Neutrophil (primary cell): ENCODE measurements around the gene STARD13.

ENCODE experiments used
- H3K27ac ChIP-seq: fragments of 200-600 bp; sonication (generic); 2 replicates; pipeline ENCODE4 v1.5.1; 2016; ENCODE audit warnings: mild to moderate bottlenecking, moderate library complexity
- H3K27me3 ChIP-seq: fragments of 200-600 bp; sonication (generic); 2 replicates; pipeline ENCODE4 v1.6.0; 2016; ENCODE audit warnings: mild to moderate bottlenecking
- H3K36me3 ChIP-seq: fragments of 200-600 bp; sonication (generic); 2 replicates; pipeline ENCODE4 v1.5.1; 2017
- H3K4me1 ChIP-seq, 2 experiments: fragments of 200-600 bp in 1 of 2; sonication (generic) in 1 of 2; 1 replicate in 1 of 2; 2 replicates in 1 of 2; pipeline versions ENCODE4 v1.5.1 to v1.6.1; 2013 to 2016; ENCODE audit warnings: low read depth in 1 of 2, low read length in 1 of 2, mild to moderate bottlenecking in 1 of 2, moderate library complexity in 1 of 2; ENCODE audit not compliant: control insufficient read depth in 1 of 2, insufficient read depth in 1 of 2
- H3K4me3 ChIP-seq, 2 experiments: fragments of 200-600 bp in 1 of 2; sonication (generic) in 1 of 2; 1 replicate in 1 of 2; 2 replicates in 1 of 2; pipeline ENCODE4 v1.5.1; 2013 to 2016; ENCODE audit warnings: low read depth in 1 of 2, low read length in 1 of 2, mild to moderate bottlenecking in 1 of 2, moderate library complexity in 1 of 2
- H3K9me3 ChIP-seq: fragments of 200-600 bp; sonication (generic); 2 replicates; pipeline ENCODE4 v1.5.1; 2016
- CTCF ChIP-seq: fragments of 200-600 bp; sonication (generic); IDR thresholded peaks from 2 replicates; pipeline ENCODE4 v1.5.1; 2016; ENCODE audit warnings: antibody characterized with exemption

STARD13 gene

GRCh38 chr13:33326723-33327122, 41.2 kb upstream of the STARD13 start:
- Histone ChIP-seq H3K36me3 (no peaks in the 10 kb centered on the region), H3K9me3 (no peaks in the 10 kb centered on the region), H3K27ac (no peak overlapping the region), H3K27me3 (no peaks in the 10 kb centered on the region), H3K4me3 (no peak overlapping the region), H3K4me1 (no peaks in the 10 kb centered on the region)
- no peak for TF ChIP-seq CTCF

GRCh38 chr13:33326246-33326645, 40.7 kb upstream of the STARD13 start:
- Histone ChIP-seq H3K27ac (no peak overlapping the region), H3K27me3 (no peaks in the 10 kb centered on the region), H3K36me3 (no peaks in the 10 kb centered on the region), H3K4me1 (no peaks in the 10 kb centered on the region), H3K9me3 (no peaks in the 10 kb centered on the region), H3K4me3 (no peak overlapping the region)
- TF ChIP-seq CTCF, result no peak

- TF ChIP-seq CTCF, result no peak
- no peak overlapping the region for H3K4me3 ChIP-seq
- no peak overlapping the region for H3K27ac ChIP-seq
Observed at GRCh38 chr13:33323801-33324510, 38.4 kb upstream of the STARD13 start.

GRCh38 chr13:33322965-33323668, 37.6 kb upstream of the STARD13 start:
- no peak overlapping the region for H3K27ac ChIP-seq
- H3K27me3 ChIP-seq, result no peaks in the 10 kb centered on the region
- no peaks in the 10 kb centered on the region for H3K36me3 ChIP-seq
- no peaks in the 10 kb centered on the region for H3K4me1 ChIP-seq
- H3K9me3 ChIP-seq, result no peaks in the 10 kb centered on the region
- TF ChIP-seq CTCF, result no peak
- no peak overlapping the region for H3K4me3 ChIP-seq

More at GRCh38 chr13:33323801-33324510, 38.4 kb upstream of the STARD13 start:
- Histone ChIP-seq H3K4me1 (no peaks in the 10 kb centered on the region), H3K9me3 (no peaks in the 10 kb centered on the region), H3K36me3 (no peaks in the 10 kb centered on the region), H3K27me3 (no peaks in the 10 kb centered on the region)

- H3K9me3 ChIP-seq, result no peaks in the 10 kb centered on the region
- no peak overlapping the region for H3K27ac ChIP-seq
- H3K27me3 ChIP-seq, result no peaks in the 10 kb centered on the region
- no peaks in the 10 kb centered on the region for H3K4me1 ChIP-seq
- no peak for TF ChIP-seq CTCF
- no peaks in the 10 kb centered on the region for H3K36me3 ChIP-seq
- H3K4me3 ChIP-seq, result no peak overlapping the region
Observed at GRCh38 chr13:33322543-33322809, 36.9 kb upstream of the STARD13 start.
